Measurements from ENCODE around the gene ST6GAL1. TPM values are rescaled to one million over a fixed set of nuclear protein-coding genes. Genes with fewer than 3 reads are reported as not detected.

ST6GAL1 gene
- total and polyA plus RNA-seq, 2 experiments from 2014 or later: 17.6 to 65.1 TPM

GRCh38 chr3:187064210-187065115 lies 134.1 kb downstream of the ST6GAL1 start:
- peak overlapping the region; percentile 55; the same call in 1 of the 2 replicates for H3K4me2 ChIP-seq
- no peak for ATAC-seq
- H3F3A ChIP-seq (replicated peaks; ENCODE audit: low read depth): 0 out of 2 replicates have a peak, but pooled peaks cover 2% of the 10 kb centered on the region
- DNase-seq (ENCODE audit: low spot score): peak; percentile 27
- no peaks in the 10 kb centered on the region for H3K9me2 ChIP-seq (ENCODE audit: insufficient read depth)
- no peak for TF ChIP-seq REST (IDR thresholded peaks at IDR 0.05; ENCODE audit: unreplicated experiment)
- TF ChIP-seq JUNB (IDR thresholded peaks at IDR 0.05; ENCODE audit: unreplicated experiment): no peak
- TF ChIP-seq ZNF462 (CRISPR knock-in tag; IDR thresholded peaks at IDR 0.05): no peak
- TF ChIP-seq ZNF114 (CRISPR knock-in tag; IDR thresholded peaks at IDR 0.05): no peak
- TF ChIP-seq STAT1 (IDR thresholded peaks at IDR 0.05; ENCODE audit: unreplicated experiment): no peak
- no peak for TF ChIP-seq ZNF331 (CRISPR knock-in tag; IDR thresholded peaks at IDR 0.05; ENCODE audit: low read depth)
- no peak for TF ChIP-seq EZH2 (IDR thresholded peaks at IDR 0.05; ENCODE audit: low read depth, unreplicated experiment)
- no peak for TF ChIP-seq EZH2phosphoT487 (IDR thresholded peaks at IDR 0.05; ENCODE audit: unreplicated experiment)
- TF ChIP-seq CREB1 (CRISPR knock-in tag; IDR thresholded peaks at IDR 0.05; ENCODE audit: low read depth): no peak
- TF ChIP-seq POLR2AphosphoS5 (IDR thresholded peaks at IDR 0.05; ENCODE audit: low read depth): no peak
- no peak for TF ChIP-seq NANOG (IDR thresholded peaks at IDR 0.05; ENCODE audit: borderline replicate concordance)
- TF ChIP-seq CTCF (conservative IDR thresholded peaks at IDR 0.05; ENCODE audit: low read depth in 2 of 2): no peak
- no peak for TF ChIP-seq ETS1 (IDR thresholded peaks at IDR 0.05)
- peaks cover 25% of the 10 kb centered on the region for H3K4me1 ChIP-seq (ENCODE audit: insufficient read depth)
- peak overlapping the region; percentile 67 for H3K27ac ChIP-seq (ENCODE audit: low read depth)
- Mint-ChIP-seq H3K4me3 (no peak overlapping the region), H3K9me3 (no peaks in the 10 kb centered on the region), H3K36me3 (ENCODE audit: low read depth) (peaks cover 61% of the 10 kb centered on the region), H3K27ac (peak overlapping the region; percentile 85), H3K4me1 (peaks cover 41% of the 10 kb centered on the region), H3K27me3 (ENCODE audit: insufficient read depth, low read depth, poor library complexity) (peaks cover 7% of the 10 kb centered on the region)
- no peak overlapping the region; the same call in 1 of the 2 replicates for H3K4me3 ChIP-seq
- 0 out of 2 replicates have a peak, but pooled peaks cover 3% of the 10 kb centered on the region for H3K36me3 ChIP-seq (ENCODE audit: insufficient read depth)
- no peaks in the 10 kb centered on the region for H3K27me3 ChIP-seq (ENCODE audit: insufficient read depth)
- no peak overlapping the region for H2AFZ ChIP-seq
- H4K20me1 ChIP-seq (replicated peaks; ENCODE audit: insufficient read depth): no peaks in the 10 kb centered on the region
- no peaks in the 10 kb centered on the region for H3K79me2 ChIP-seq (replicated peaks; ENCODE audit: insufficient read depth)
